ENCODE results near the gene VEPH1. TPM values are rescaled to one million over a fixed set of nuclear protein-coding genes. Genes with fewer than 3 reads are reported as not detected.

VEPH1 gene
- polyA plus RNA-seq, 1 of the 3 experiments (the other 2 are of a cell fraction) = 6.0 TPM

DNA sequence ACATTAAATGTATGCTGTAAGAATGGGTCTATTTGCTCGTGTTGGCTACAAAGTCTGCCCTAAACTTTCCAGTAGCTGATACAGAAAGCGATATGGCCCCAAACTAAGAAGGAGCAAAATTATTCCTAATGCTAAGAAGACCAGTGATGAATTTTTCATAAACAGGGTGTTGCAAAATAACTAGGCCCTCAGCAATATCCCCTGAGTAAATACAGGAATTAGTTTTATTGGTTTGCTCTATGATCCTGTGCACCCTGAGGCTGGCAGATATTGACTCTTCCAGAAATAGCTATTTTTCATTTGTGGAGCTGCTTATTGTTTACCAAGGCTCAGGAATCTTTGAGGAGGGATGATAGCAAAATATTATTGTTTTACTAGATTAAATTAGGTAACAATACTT is 282.3 kb downstream of the VEPH1 start:
- CTCF ChIA-PET = interaction anchor here (0.9 to 2.9 kb wide), 2 partner anchors 8 to 16 kb away, joined by 3 to 11 read pairs; no protein-coding TSS in a partner anchor

DNA sequence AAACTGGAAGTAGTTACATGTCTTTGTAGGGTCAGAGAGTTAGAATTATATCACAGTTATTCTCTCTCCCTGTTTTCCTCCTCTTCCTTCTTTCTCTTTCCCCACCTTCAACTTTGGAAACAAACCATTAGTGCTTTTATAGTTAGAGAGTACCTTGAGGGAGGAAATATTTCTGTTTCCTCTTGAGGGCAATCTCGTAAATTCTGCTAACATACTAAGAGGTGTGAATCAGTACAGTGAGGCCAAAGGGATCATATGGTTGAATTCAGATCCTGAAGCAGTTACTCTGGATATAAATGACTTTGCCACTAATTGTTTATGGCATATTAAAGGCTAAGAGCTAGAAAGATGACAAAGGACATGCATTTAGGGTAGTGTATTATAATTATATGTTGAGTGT is 283.0 kb downstream of the VEPH1 start:
- Histone ChIP-seq H3K4me2 (no peak overlapping the region), H3K27me3 (ENCODE audit: insufficient read depth) (no peaks in the 10 kb centered on the region), H4K20me1 (ENCODE audit: insufficient read depth) (no peaks in the 10 kb centered on the region), H3K4me1 (ENCODE audit: control insufficient read depth in 1 of 2, insufficient read depth in 2 of 2, low read depth in 1 of 2, low read length in 1 of 2) (no peaks in the 10 kb centered on the region), H3F3A (replicated peaks; ENCODE audit: insufficient read depth) (peaks cover 4% of the 10 kb centered on the region), H3K4me3 (ENCODE audit: low read depth in 2 of 2, low read length in 1 of 2) (no peak overlapping the region), H3K36me3 (replicated peaks in 1 of 2; ENCODE audit: control insufficient read depth in 1 of 2, insufficient read depth in 2 of 2, low read length in 1 of 2) (no peaks in the 10 kb centered on the region), H3K9me2 (no peaks in the 10 kb centered on the region), H3K9me3 (no peaks in the 10 kb centered on the region), H3K79me2 (ENCODE audit: insufficient read depth) (no peaks in the 10 kb centered on the region), H2AFZ (ENCODE audit: low read depth) (no peak overlapping the region), H3K9ac (no peak overlapping the region), H3K27ac (ENCODE audit: low read depth in 2 of 2, low read length in 1 of 2) (no peak overlapping the region)
- no peak for DNase-seq
- WGBS (ENCODE audit: low lambda C conversion rate) = 89% methylated on average over 1 of the region's 1 CpG
- CTCF ChIA-PET = interaction anchor here (0.9 to 2.9 kb wide), 2 partner anchors 8 to 15 kb away, joined by 3 to 11 read pairs; no protein-coding TSS in a partner anchor
- POLR2A ChIA-PET = no interaction called here
- TF ChIP-seq YY1 (IDR thresholded peaks at IDR 0.05; ENCODE audit: low read depth) (no peak), SIN3A (IDR thresholded peaks at IDR 0.05; ENCODE audit: borderline replicate concordance, low read depth, low read length) (no peak), POLR2AphosphoS5 (IDR thresholded peaks at IDR 0.05; ENCODE audit: low read depth, low read length) (no peak), RXRA (IDR thresholded peaks at IDR 0.05; ENCODE audit: borderline replicate concordance, low read depth) (no peak), CHD2 (IDR thresholded peaks at IDR 0.05; ENCODE audit: low read length, partially characterized antibody) (no peak), TEAD4 (IDR thresholded peaks at IDR 0.05; ENCODE audit: borderline replicate concordance, insufficient read depth) (no peak), NFIC (IDR thresholded peaks at IDR 0.05; ENCODE audit: borderline replicate concordance) (no peak), GATA2 (CRISPR knock-in tag; IDR thresholded peaks at IDR 0.05) (no peak), FOXM1 (IDR thresholded peaks at IDR 0.05; ENCODE audit: low read depth) (no peak), EZH2phosphoT487 (IDR thresholded peaks at IDR 0.05; ENCODE audit: borderline replicate concordance, low read depth) (no peak)
- TF ChIP-seq, protein P1, sequence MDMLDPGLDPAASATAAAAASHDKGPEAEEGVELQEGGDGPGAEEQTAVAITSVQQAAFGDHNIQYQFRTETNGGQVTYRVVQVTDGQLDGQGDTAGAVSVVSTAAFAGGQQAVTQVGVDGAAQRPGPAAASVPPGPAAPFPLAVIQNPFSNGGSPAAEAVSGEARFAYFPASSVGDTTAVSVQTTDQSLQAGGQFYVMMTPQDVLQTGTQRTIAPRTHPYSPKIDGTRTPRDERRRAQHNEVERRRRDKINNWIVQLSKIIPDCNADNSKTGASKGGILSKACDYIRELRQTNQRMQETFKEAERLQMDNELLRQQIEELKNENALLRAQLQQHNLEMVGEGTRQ (IDR thresholded peaks at IDR 0.05; ENCODE audit: borderline replicate concordance, low read depth, low read length) = no peak
- TF ChIP-seq, protein P2, sequence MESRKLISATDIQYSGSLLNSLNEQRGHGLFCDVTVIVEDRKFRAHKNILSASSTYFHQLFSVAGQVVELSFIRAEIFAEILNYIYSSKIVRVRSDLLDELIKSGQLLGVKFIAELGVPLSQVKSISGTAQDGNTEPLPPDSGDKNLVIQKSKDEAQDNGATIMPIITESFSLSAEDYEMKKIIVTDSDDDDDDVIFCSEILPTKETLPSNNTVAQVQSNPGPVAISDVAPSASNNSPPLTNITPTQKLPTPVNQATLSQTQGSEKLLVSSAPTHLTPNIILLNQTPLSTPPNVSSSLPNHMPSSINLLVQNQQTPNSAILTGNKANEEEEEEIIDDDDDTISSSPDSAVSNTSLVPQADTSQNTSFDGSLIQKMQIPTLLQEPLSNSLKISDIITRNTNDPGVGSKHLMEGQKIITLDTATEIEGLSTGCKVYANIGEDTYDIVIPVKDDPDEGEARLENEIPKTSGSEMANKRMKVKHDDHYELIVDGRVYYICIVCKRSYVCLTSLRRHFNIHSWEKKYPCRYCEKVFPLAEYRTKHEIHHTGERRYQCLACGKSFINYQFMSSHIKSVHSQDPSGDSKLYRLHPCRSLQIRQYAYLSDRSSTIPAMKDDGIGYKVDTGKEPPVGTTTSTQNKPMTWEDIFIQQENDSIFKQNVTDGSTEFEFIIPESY (IDR thresholded peaks at IDR 0.05; ENCODE audit: borderline replicate concordance, low read depth) = no peak

More for the DNA sequence above, 282.3 kb downstream of the VEPH1 start:
- H3K9me2 ChIP-seq = no peaks in the 10 kb centered on the region
- H3F3A ChIP-seq (replicated peaks; ENCODE audit: insufficient read depth) = peaks cover 4% of the 10 kb centered on the region
- no peaks in the 10 kb centered on the region for H3K36me3 ChIP-seq (replicated peaks in 1 of 2; ENCODE audit: control insufficient read depth in 1 of 2, insufficient read depth in 2 of 2, low read length in 1 of 2)
- WGBS (ENCODE audit: low lambda C conversion rate) = 85% methylated on average over 2 of the region's 2 CpGs
- H3K27me3 ChIP-seq (ENCODE audit: insufficient read depth) = no peaks in the 10 kb centered on the region
- no peak overlapping the region for H3K4me2 ChIP-seq
- H2AFZ ChIP-seq (ENCODE audit: low read depth) = no peak overlapping the region; the same call in 1 of the 2 replicates
- H3K4me3 ChIP-seq (ENCODE audit: low read depth in 2 of 2, low read length in 1 of 2) = no peak overlapping the region
- no peak overlapping the region for H3K9ac ChIP-seq
- no peaks in the 10 kb centered on the region for H3K79me2 ChIP-seq (ENCODE audit: insufficient read depth)
- H3K27ac ChIP-seq (ENCODE audit: low read depth in 2 of 2, low read length in 1 of 2) = no peak overlapping the region
- no peaks in the 10 kb centered on the region for H3K4me1 ChIP-seq (ENCODE audit: control insufficient read depth in 1 of 2, insufficient read depth in 2 of 2, low read depth in 1 of 2, low read length in 1 of 2)
- POLR2A ChIA-PET = no interaction called here
- no peaks in the 10 kb centered on the region for H4K20me1 ChIP-seq (ENCODE audit: insufficient read depth)
- H3K9me3 ChIP-seq = no peaks in the 10 kb centered on the region
- no peak for TF ChIP-seq EZH2phosphoT487 (IDR thresholded peaks at IDR 0.05; ENCODE audit: borderline replicate concordance, low read depth)
- TF ChIP-seq RAD21 (IDR thresholded peaks at IDR 0.05; ENCODE audit: low read length) = no peak
- TF ChIP-seq GABPA (IDR thresholded peaks at IDR 0.05; ENCODE audit: low read depth) = no peak
- TF ChIP-seq, protein P3, sequence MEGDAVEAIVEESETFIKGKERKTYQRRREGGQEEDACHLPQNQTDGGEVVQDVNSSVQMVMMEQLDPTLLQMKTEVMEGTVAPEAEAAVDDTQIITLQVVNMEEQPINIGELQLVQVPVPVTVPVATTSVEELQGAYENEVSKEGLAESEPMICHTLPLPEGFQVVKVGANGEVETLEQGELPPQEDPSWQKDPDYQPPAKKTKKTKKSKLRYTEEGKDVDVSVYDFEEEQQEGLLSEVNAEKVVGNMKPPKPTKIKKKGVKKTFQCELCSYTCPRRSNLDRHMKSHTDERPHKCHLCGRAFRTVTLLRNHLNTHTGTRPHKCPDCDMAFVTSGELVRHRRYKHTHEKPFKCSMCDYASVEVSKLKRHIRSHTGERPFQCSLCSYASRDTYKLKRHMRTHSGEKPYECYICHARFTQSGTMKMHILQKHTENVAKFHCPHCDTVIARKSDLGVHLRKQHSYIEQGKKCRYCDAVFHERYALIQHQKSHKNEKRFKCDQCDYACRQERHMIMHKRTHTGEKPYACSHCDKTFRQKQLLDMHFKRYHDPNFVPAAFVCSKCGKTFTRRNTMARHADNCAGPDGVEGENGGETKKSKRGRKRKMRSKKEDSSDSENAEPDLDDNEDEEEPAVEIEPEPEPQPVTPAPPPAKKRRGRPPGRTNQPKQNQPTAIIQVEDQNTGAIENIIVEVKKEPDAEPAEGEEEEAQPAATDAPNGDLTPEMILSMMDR (IDR thresholded peaks at IDR 0.05) = no peak
- TF ChIP-seq MEF2A (IDR thresholded peaks at IDR 0.05; ENCODE audit: borderline replicate concordance, low read depth) = no peak
- TF ChIP-seq POLR2AphosphoS5 (IDR thresholded peaks at IDR 0.05; ENCODE audit: low read depth, low read length) = no peak
- TF ChIP-seq, protein P4, sequence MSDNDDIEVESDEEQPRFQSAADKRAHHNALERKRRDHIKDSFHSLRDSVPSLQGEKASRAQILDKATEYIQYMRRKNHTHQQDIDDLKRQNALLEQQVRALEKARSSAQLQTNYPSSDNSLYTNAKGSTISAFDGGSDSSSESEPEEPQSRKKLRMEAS (IDR thresholded peaks at IDR 0.05; ENCODE audit: low read depth) = no peak
- no peak for TF ChIP-seq TCF12 (IDR thresholded peaks at IDR 0.05)
- TF ChIP-seq, protein P1 (IDR thresholded peaks at IDR 0.05; ENCODE audit: borderline replicate concordance, low read depth, low read length) = no peak
- no peak for TF ChIP-seq TEAD4 (IDR thresholded peaks at IDR 0.05; ENCODE audit: borderline replicate concordance, insufficient read depth)
- TF ChIP-seq TAF1 (IDR thresholded peaks at IDR 0.05; ENCODE audit: borderline replicate concordance, low read depth, low read length) = no peak
- no peak for DNase-seq

All from SK-N-SH (cell line).